A673 (cell line): ENCODE data around the gene GMPR. TPM values are rescaled to one million over a fixed set of nuclear protein-coding genes. Genes with fewer than 3 reads are reported as not detected.

Experiments used
- BruUV-seq: library from RNA; stranded (reverse); fragments of 400-500 nt; replicated peaks from 2 replicates; lab custom pipeline; 2021; lab: Mats Ljungman, UMichigan
- CTCF ChIA-PET: fragments of 300-600 bp; sonication (Branson Sonifier 250); formaldehyde crosslinking; loops from one replicate; lab custom pipeline; 2022; ENCODE audit warnings: antibody characterized with exemption; lab: Charles Lee
- POLR2A ChIA-PET: fragments of 300-600 bp; sonication (Branson Sonifier 250); formaldehyde crosslinking; loops from one replicate; lab custom pipeline; 2022; ENCODE audit warnings: antibody characterized with exemption; ENCODE audit not compliant: low non-redundant PET; lab: Charles Lee
- DNase-seq: peaks from one replicate; pipeline ENCODE4 v3.0.0-alpha.2; 2015; ENCODE audit warnings: low spot score
- H3K27ac ChIP-seq: fragments of 200-600 bp; sonication (generic); 2 replicates; pipeline ENCODE4 v1.5.1; 2016; ENCODE audit warnings: mixed run types, low read depth, mild to moderate bottlenecking, mixed read lengths, antibody characterized with exemption, low read length; ENCODE audit not compliant: poor library complexity, severe bottlenecking
- H3K27me3 ChIP-seq: fragments of 200-600 bp; sonication (generic); replicated peaks from 2 replicates; pipeline ENCODE4 v1.6.1; 2017; ENCODE audit warnings: mixed run types, low read depth, mild to moderate bottlenecking, mixed read lengths, antibody characterized with exemption, low read length; ENCODE audit not compliant: insufficient read depth, poor library complexity
- H3K36me3 ChIP-seq: fragments of 200-600 bp; sonication (generic); 2 replicates; pipeline ENCODE4 v1.6.1; 2016; ENCODE audit warnings: mixed run types, mild to moderate bottlenecking, mixed read lengths, antibody characterized with exemption, low read length; ENCODE audit not compliant: insufficient read depth, poor library complexity, severe bottlenecking
- H3K4me1 ChIP-seq: fragments of 200-600 bp; sonication (generic); 2 replicates; pipeline ENCODE4 v1.6.1; 2017; ENCODE audit warnings: mixed run types, mild to moderate bottlenecking, mixed read lengths, antibody characterized with exemption, low read length; ENCODE audit not compliant: insufficient read depth, poor library complexity, severe bottlenecking
- H3K4me3 ChIP-seq: fragments of 200-600 bp; sonication (generic); 2 replicates; pipeline ENCODE4 v1.5.1; 2016; ENCODE audit warnings: low read depth, mixed run types, mild to moderate bottlenecking, mixed read lengths, low read length; ENCODE audit not compliant: poor library complexity, severe bottlenecking
- H3K9me3 ChIP-seq: fragments of 200-600 bp; sonication (generic); 2 replicates; pipeline ENCODE4 v1.6.1; 2016; ENCODE audit warnings: mixed run types, low read depth, mild to moderate bottlenecking, mixed read lengths, antibody characterized with exemption, low read length; ENCODE audit not compliant: poor library complexity, severe bottlenecking
- CTCF ChIP-seq: fragments of 300-800, 200-600 bp; sonication (generic); conservative IDR thresholded peaks from 2 replicates; pipeline ENCODE4 v1.5.1; 2017; ENCODE audit warnings: low read depth, mild to moderate bottlenecking, antibody characterized with exemption, low read length, moderate library complexity, mixed read lengths
- EZH2 ChIP-seq: fragments of 200-600 bp; sonication (generic); IDR thresholded peaks from 2 replicates; pipeline ENCODE4 v1.6.1; 2017; ENCODE audit warnings: borderline replicate concordance, low read depth, mild to moderate bottlenecking, mixed read lengths, antibody characterized with exemption, low read length; ENCODE audit not compliant: poor library complexity, severe bottlenecking
- intact Hi-C: fragments of 100-400 bp; cut with micrococcal nuclease; formaldehyde crosslinking; loops from one replicate; pipeline ENCODE4 v1.10.0; 2022; ENCODE audit not compliant: unreplicated experiment
- total RNA-seq: library from RNA; stranded (reverse); gene quantifications from 2 replicates; pipeline ENCODE4 v1.2.3, GENCODE V29; 2021

GMPR gene
- total RNA-seq, 1 experiment from 2014 or later: 0.32 TPM

GRCh38 chr6:16229700-16230099 is 8.7 kb upstream of the GMPR start:
- no TSS peak for BruUV-seq
- Histone ChIP-seq H3K27ac (no peak overlapping the region), H3K4me1 (no peaks in the 10 kb centered on the region), H3K4me3 (no peak overlapping the region), H3K27me3 (no peaks in the 10 kb centered on the region), H3K9me3 (no peaks in the 10 kb centered on the region), H3K36me3 (no peaks in the 10 kb centered on the region)
- ChIA-PET POLR2A (no interaction called here), CTCF (no interaction called here)
- no peak for DNase-seq
- no peak for TF ChIP-seq CTCF
- intact Hi-C loops: no loop called here

GRCh38 chr6:16230953-16231352 is 7.4 kb upstream of the GMPR start:
- H3K36me3 ChIP-seq: no peaks in the 10 kb centered on the region
- intact Hi-C loops: no loop called here
- H3K4me3 ChIP-seq: no peak overlapping the region
- no peaks in the 10 kb centered on the region for H3K9me3 ChIP-seq
- no peak for DNase-seq
- TF ChIP-seq CTCF: no peak
- TF ChIP-seq EZH2: no peak
- CTCF ChIA-PET: no interaction called here
- no peaks in the 10 kb centered on the region for H3K27me3 ChIP-seq
- no TSS peak for BruUV-seq
- POLR2A ChIA-PET: interaction anchor here (0.6 kb wide), 1 partner anchor 721 kb away, joined by 3 read pairs; no protein-coding TSS in a partner anchor
- H3K27ac ChIP-seq: no peak overlapping the region
- no peaks in the 10 kb centered on the region for H3K4me1 ChIP-seq

- no peak overlapping the region for H3K27ac ChIP-seq
- TF ChIP-seq CTCF: no peak
- no peak for TF ChIP-seq EZH2
- POLR2A ChIA-PET: no interaction called here
- H3K27me3 ChIP-seq: no peaks in the 10 kb centered on the region
- DNase-seq: no peak
- no TSS peak for BruUV-seq
- CTCF ChIA-PET: no interaction called here
- H3K4me1 ChIP-seq: peaks cover 6% of the 10 kb centered on the region
- intact Hi-C loops: no loop called here
- H3K36me3 ChIP-seq: no peaks in the 10 kb centered on the region
- no peak overlapping the region for H3K4me3 ChIP-seq
- H3K9me3 ChIP-seq: no peaks in the 10 kb centered on the region
These were observed 6.3 kb upstream of the GMPR start for GRCh38 chr6:16232086-16232485.
